Fibroblast of the aortic adventitia (primary cell): Measurements from ENCODE around the gene SLC6A7. TPM values are rescaled to one million over a fixed set of nuclear protein-coding genes. Genes with fewer than 3 reads are reported as not detected.

Source experiments
- DNase-seq: peaks from one replicate; pipeline ENCODE4 v3.0.0-alpha.2; 2010; ENCODE audit warnings: low read depth
- H3K4me3 ChIP-seq: 2 replicates; pipeline ENCODE4 v1.5.1; 2011; ENCODE audit warnings: low read depth, mild to moderate bottlenecking, control low read depth, low read length, moderate library complexity
- CTCF ChIP-seq: IDR thresholded peaks from 2 replicates; pipeline ENCODE4 v1.5.1; 2011; ENCODE audit warnings: mild to moderate bottlenecking, low read length, control low read depth, inconsistent platforms; ENCODE audit not compliant: insufficient read depth
- total RNA-seq: library from RNA; depleted of rRNA; stranded (reverse); fragments of >200 nt; gene quantifications from 2 replicates; pipeline ENCODE4 v1.2.3, GENCODE V29; 2012; ENCODE audit warnings: low replicate concordance

The SLC6A7 gene
- total RNA-seq, 1 donor, result not detected

GRCh38 chr5:150236981-150237754 is 47.3 kb downstream of the SLC6A7 start:
- no peak overlapping the region for H3K4me3 ChIP-seq
- no peak for TF ChIP-seq CTCF
- no peak for DNase-seq

GRCh38 chr5:150238646-150239045 is 48.8 kb downstream of the SLC6A7 start:
- no peak for DNase-seq
- H3K4me3 ChIP-seq, result no peak overlapping the region
- no peak for TF ChIP-seq CTCF

GRCh38 chr5:150239099-150239793 is 49.4 kb downstream of the SLC6A7 start:
- no peak for DNase-seq
- H3K4me3 ChIP-seq, result no peak overlapping the region
- no peak for TF ChIP-seq CTCF

- no peak for DNase-seq
- TF ChIP-seq CTCF, result no peak
- no peak overlapping the region for H3K4me3 ChIP-seq
Observed at GRCh38 chr5:150239794-150240122, 49.9 kb downstream of the SLC6A7 start.

- H3K4me3 ChIP-seq, result no peak overlapping the region
- TF ChIP-seq CTCF, result no peak
- no peak for DNase-seq
Observed at GRCh38 chr5:150241298-150242160, 51.7 kb downstream of the SLC6A7 start.

- no peak for TF ChIP-seq CTCF
- no peak overlapping the region for H3K4me3 ChIP-seq
- no peak for DNase-seq
Observed at GRCh38 chr5:150242251-150242894, 52.5 kb downstream of the SLC6A7 start.
